Right lobe of liver (tissue), 4 donors: Measurements from ENCODE around the gene RFX8.

ENCODE experiments used
- CTCF ChIP-seq, 4 donors: fragments of 200-600 bp in 3 of 4; fragments of 450-650 bp in 1 of 4; IDR thresholded peaks; one replicate each; pipeline versions ENCODE4 v1.5.1 to v1.8.0; 2016 to 2022; ENCODE audit warnings: antibody characterized with exemption in 4 of 4, mild to moderate bottlenecking in 2 of 4
- POLR2A ChIP-seq: fragments of 450-650 bp; IDR thresholded peaks from one replicate; pipeline ENCODE4 v1.6.1; 2017; ENCODE audit warnings: antibody characterized with exemption, mild to moderate bottlenecking
- donor health status: DM: no; HTN: no; CAD: no.
- donor health status: DM: no; HTN: no; CAD: no.
- donor health status: DM: no; HTN: yes; CAD: no.

- TF ChIP-seq CTCF (IDR thresholded peaks at IDR 0.05) (no peak), POLR2A (no peak)
Measured at GRCh38 chr2:101400506-101401325, 74.2 kb downstream of the RFX8 start.
